OCI-LY1 (cell line): ENCODE data around the gene RPH3AL.

Source experiments
- CTCF ChIP-seq: fragments of 200-600 bp; sonication (generic), shearing (Covaris generic); IDR thresholded peaks from 2 replicates; pipeline ENCODE4 v1.5.1; 2017; ENCODE audit warnings: mild to moderate bottlenecking, antibody characterized with exemption, low read length, moderate library complexity, mixed read lengths
- EZH2 ChIP-seq: fragments of 200-600 bp; sonication (generic), shearing (Covaris generic); IDR thresholded peaks from 2 replicates; pipeline ENCODE4 v1.8.0; 2017; ENCODE audit warnings: borderline replicate concordance, mixed run types, mild to moderate bottlenecking, antibody characterized with exemption, low read length, moderate library complexity, mixed read lengths

- TF ChIP-seq EZH2 (no peak), CTCF (no peak)
Measured at GRCh38 chr17:326010-326621, 26.5 kb downstream of the RPH3AL start.
